Measurements from ENCODE around the gene PDZD2. TPM values are rescaled to one million over a fixed set of nuclear protein-coding genes. Genes with fewer than 3 reads are reported as not detected.
"Not testable (repeated sequence)": the region's sequence is repeated elsewhere in the genome, so short reads cannot be mapped to it uniquely, and the experiment has no call there.

PDZD2 gene
- total RNA-seq, 2 donors from 2014 or later, result 6.6 to 14.6 TPM

- Mint-ChIP-seq H3K36me3 (ENCODE audit: low read depth) (peaks cover 2% of the 10 kb centered on the region), H3K4me3 (no peak overlapping the region), H3K4me1 (peaks cover 16% of the 10 kb centered on the region), H3K27me3 (ENCODE audit: insufficient read depth) (peaks cover 4% of the 10 kb centered on the region), H3K9me3 (no peaks in the 10 kb centered on the region), H3K27ac (no peak overlapping the region)
- H3K9ac ChIP-seq (ENCODE audit: extremely low read depth, low read length, poor library complexity, severe bottlenecking), result no peak overlapping the region
- no peak overlapping the region for H3K27ac ChIP-seq (ENCODE audit: low read depth, low read length)
- no peak for DNase-seq
- H3K4me1 ChIP-seq (ENCODE audit: control insufficient read depth, insufficient read depth, low read length), result no peaks in the 10 kb centered on the region
- no peaks in the 10 kb centered on the region for H3K36me3 ChIP-seq (ENCODE audit: control insufficient read depth, insufficient read depth, low read length)
- no peak for TF ChIP-seq CTCF (conservative IDR thresholded peaks at IDR 0.05)
- 77 to 91% methylated on average over 3 to 5 of the region's 5 CpGs for WGBS, 2 experiments (ENCODE audit: insufficient coverage in 1 of 2, insufficient read length in 1 of 2)
- H3K4me3 ChIP-seq (ENCODE audit: low read length), result no peak overlapping the region
- peaks cover 9% of the 10 kb centered on the region for H3K27me3 ChIP-seq (ENCODE audit: control insufficient read depth, insufficient read depth, low read length, poor library complexity, severe bottlenecking)
- H3K9me3 ChIP-seq (ENCODE audit: control insufficient read depth, low read length), result no peaks in the 10 kb centered on the region
Measured at GRCh38 chr5:31966936-31967335, 328.0 kb downstream of the PDZD2 start.

GRCh38 chr5:31967461-31967860, 328.5 kb downstream of the PDZD2 start:
- Mint-ChIP-seq H3K27me3 (ENCODE audit: insufficient read depth) (peaks cover 2% of the 10 kb centered on the region), H3K27ac (no peak overlapping the region), H3K9me3 (no peaks in the 10 kb centered on the region), H3K4me1 (peaks cover 10% of the 10 kb centered on the region), H3K4me3 (no peak overlapping the region), H3K36me3 (ENCODE audit: low read depth) (peaks cover 2% of the 10 kb centered on the region)
- no peak for DNase-seq
- no peaks in the 10 kb centered on the region for H3K4me1 ChIP-seq (ENCODE audit: control insufficient read depth, insufficient read depth, low read length)
- H3K27ac ChIP-seq (ENCODE audit: low read depth, low read length), result no peak overlapping the region
- no peak overlapping the region for H3K4me3 ChIP-seq (ENCODE audit: low read length)
- no peaks in the 10 kb centered on the region for H3K9me3 ChIP-seq (ENCODE audit: control insufficient read depth, low read length)
- peaks cover 4% of the 10 kb centered on the region for H3K27me3 ChIP-seq (ENCODE audit: control insufficient read depth, insufficient read depth, low read length, poor library complexity, severe bottlenecking)
- no peak for TF ChIP-seq CTCF (conservative IDR thresholded peaks at IDR 0.05)
- no peak overlapping the region for H3K9ac ChIP-seq (ENCODE audit: extremely low read depth, low read length, poor library complexity, severe bottlenecking)
- WGBS, 2 experiments (ENCODE audit: insufficient coverage in 1 of 2, insufficient read length in 1 of 2), result 73 to 75% methylated on average over 3 of the region's 3 CpGs
- H3K36me3 ChIP-seq (ENCODE audit: control insufficient read depth, insufficient read depth, low read length), result no peaks in the 10 kb centered on the region

- H3K4me3 ChIP-seq (ENCODE audit: low read length), result no peak overlapping the region
- Mint-ChIP-seq H3K36me3 (ENCODE audit: low read depth) (peaks cover 4% of the 10 kb centered on the region), H3K27ac (no peak overlapping the region), H3K4me1 (no peaks in the 10 kb centered on the region), H3K4me3 (no peak overlapping the region), H3K27me3 (ENCODE audit: insufficient read depth) (no peaks in the 10 kb centered on the region), H3K9me3 (peaks cover 1% of the 10 kb centered on the region)
- no peaks in the 10 kb centered on the region for H3K4me1 ChIP-seq (ENCODE audit: control insufficient read depth, insufficient read depth, low read length)
- TF ChIP-seq CTCF (conservative IDR thresholded peaks at IDR 0.05), result no peak
- no peaks in the 10 kb centered on the region for H3K9me3 ChIP-seq (ENCODE audit: control insufficient read depth, low read length)
- H3K27me3 ChIP-seq (ENCODE audit: control insufficient read depth, insufficient read depth, low read length, poor library complexity, severe bottlenecking), result no peaks in the 10 kb centered on the region
- no peak overlapping the region for H3K9ac ChIP-seq (ENCODE audit: extremely low read depth, low read length, poor library complexity, severe bottlenecking)
- no peak overlapping the region for H3K27ac ChIP-seq (ENCODE audit: low read depth, low read length)
- H3K36me3 ChIP-seq (ENCODE audit: control insufficient read depth, insufficient read depth, low read length), result no peaks in the 10 kb centered on the region
- no peak for DNase-seq
Measured at GRCh38 chr5:31972558-31972957, 333.6 kb downstream of the PDZD2 start.

- not testable (repeated sequence) for H3K27ac ChIP-seq (ENCODE audit: low read depth, low read length); DNase-seq; H3K36me3 Mint-ChIP-seq (ENCODE audit: low read depth); H3K27ac Mint-ChIP-seq; H3K36me3 ChIP-seq (ENCODE audit: control insufficient read depth, insufficient read depth, low read length); H3K4me3 Mint-ChIP-seq; H3K9me3 ChIP-seq (ENCODE audit: control insufficient read depth, low read length); H3K4me3 ChIP-seq (ENCODE audit: low read length); H3K4me1 Mint-ChIP-seq; H3K27me3 ChIP-seq (ENCODE audit: control insufficient read depth, insufficient read depth, low read length, poor library complexity, severe bottlenecking); H3K9me3 Mint-ChIP-seq; H3K4me1 ChIP-seq (ENCODE audit: control insufficient read depth, insufficient read depth, low read length); H3K27me3 Mint-ChIP-seq (ENCODE audit: insufficient read depth); H3K9ac ChIP-seq (ENCODE audit: extremely low read depth, low read length, poor library complexity, severe bottlenecking)
- WGBS, 2 experiments (ENCODE audit: insufficient coverage in 1 of 2, insufficient read length in 1 of 2), result 93 to 100% methylated on average over 3 to 5 of the region's 5 CpGs
Measured at GRCh38 chr5:31975189-31975612, 336.3 kb downstream of the PDZD2 start.
